ENCODE data around the gene MR1.
A peak's percentile ranks its signal among the peaks of the same experiment; 100 is the strongest.
"Not testable (repeated sequence)": the region's sequence is repeated elsewhere in the genome, so short reads cannot be mapped to it uniquely, and the experiment has no call there.

MR1 gene

DNA sequence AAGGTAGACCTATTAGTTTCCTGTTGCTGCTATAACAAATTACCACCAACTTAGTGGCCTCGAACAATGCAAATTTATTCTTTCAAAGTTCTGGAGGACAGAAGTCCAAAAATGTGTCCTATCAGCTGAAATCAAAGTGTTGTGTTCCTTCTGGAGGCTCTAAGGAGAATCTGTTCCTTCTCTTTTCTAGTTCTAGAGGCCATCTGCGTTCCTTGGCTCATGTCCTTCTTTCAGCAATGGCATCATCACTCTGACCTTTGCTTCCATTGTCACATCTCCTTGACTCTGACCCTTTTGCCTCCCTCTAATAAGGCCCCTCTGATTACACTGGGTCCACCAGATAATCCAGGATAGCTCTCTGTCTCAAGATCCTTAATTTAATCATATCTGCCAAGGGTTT is 1.2 kb upstream of the MR1 start:
- no peak for DNase-seq (ENCODE audit: low spot score)

DNA sequence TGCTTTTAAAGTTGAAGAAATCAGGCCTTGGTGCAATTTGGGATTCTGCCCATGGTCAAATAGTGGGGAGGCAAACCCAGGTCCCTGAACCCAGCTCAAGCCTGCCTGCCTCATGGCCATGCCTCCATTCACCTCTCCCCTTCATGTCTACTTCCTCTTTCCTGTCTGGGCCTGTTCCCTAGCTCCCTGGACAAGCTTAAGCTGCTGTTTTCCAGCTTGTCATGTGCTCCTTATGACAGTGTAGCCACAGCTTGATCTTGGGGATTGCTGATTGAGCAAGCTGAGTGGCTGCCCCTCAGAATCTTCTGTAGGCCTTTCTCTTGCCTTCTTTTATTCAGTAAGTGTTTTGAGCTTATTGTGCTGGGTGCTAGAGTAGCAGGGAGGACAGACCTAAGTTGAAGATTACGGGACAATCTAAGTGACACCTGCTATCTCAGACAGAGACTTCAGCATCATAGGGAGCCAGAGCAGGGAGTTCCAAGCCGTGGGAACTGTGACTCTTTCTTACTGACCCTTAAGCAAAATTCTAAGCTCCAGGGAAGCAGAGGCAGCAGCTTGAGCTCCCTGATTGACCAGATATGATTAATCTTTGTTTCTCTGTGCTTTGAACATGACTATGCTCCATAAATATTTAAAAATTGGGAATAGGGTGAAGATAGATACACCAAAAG is 520 bp upstream of the MR1 start:
- DNase-seq (ENCODE audit: low spot score): no peak

DNA sequence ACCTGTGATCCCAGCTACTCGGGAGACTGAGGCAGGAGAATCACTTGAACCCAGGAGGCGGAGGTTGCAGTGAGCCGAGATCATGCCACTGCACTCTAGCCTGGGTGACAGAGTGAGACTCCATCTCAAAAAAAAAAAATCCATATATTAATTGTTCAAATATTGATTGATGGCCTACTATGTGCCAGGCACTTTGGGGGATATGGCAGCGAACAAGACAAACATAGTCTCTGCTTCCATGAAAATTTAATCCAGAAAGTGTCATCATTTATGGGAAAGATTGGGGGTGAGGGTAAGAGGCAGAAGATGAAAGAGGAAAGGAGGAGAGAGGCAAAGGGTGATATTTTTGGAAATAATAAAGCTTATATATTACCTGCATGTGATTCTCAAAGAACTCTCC is 1.4 kb downstream of the MR1 start:
- not testable (repeated sequence) for DNase-seq (ENCODE audit: low spot score)

DNA sequence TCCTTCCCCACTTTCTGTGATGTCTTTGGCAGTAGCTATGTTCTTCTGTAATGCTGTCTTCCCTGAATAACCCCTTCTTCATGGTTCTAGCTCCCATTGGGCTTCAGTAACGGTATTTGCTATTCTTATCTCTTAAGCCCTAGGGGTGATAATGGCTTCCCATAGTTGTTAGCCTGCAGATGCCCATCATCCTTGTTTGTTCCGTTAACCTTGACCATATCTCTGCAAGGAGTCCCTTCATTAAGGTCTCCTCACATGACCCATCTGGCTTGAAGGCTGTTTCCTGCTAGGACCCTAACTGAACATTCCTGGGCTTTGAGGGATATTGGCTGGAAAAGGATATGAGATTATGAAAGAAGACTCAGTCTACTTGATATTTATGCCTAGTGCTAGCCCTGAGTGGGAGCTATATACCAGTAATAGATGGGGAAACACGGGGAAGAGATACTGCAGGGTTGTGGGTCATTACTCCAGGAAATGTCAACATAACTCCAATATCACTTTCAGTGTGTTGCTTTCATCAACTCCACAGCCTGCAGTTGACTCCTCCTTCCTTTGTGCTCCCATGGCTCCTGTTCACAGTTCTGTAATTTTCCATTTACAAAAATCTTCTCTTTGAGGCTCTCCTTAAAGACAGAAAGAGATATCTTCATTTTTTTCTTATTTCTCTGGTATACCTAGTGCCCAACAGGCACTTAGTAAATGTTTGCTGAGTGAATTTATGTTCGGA is 2.5 kb downstream of the MR1 start:
- DNase-seq (ENCODE audit: low spot score): no peak

DNA sequence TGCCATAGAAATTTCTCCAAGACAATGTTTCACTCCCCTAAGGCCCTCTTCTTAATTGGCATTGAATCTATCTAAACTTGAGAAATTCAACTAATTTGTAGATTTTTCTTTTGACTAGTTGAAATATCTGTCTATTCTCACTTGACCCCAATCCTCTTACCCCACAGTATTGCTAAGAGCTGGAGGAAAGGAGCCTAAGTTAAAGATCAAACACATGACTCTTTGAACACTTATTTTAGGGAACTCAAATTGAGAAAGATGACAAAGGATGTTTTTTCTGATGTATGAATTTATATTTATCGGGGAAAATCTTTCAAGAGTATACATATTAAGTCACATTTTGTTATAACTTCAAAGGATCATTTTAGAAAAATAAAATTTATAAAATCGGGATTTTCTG is 3.6 kb downstream of the MR1 start:
- no peak for DNase-seq (ENCODE audit: low spot score)

DNA sequence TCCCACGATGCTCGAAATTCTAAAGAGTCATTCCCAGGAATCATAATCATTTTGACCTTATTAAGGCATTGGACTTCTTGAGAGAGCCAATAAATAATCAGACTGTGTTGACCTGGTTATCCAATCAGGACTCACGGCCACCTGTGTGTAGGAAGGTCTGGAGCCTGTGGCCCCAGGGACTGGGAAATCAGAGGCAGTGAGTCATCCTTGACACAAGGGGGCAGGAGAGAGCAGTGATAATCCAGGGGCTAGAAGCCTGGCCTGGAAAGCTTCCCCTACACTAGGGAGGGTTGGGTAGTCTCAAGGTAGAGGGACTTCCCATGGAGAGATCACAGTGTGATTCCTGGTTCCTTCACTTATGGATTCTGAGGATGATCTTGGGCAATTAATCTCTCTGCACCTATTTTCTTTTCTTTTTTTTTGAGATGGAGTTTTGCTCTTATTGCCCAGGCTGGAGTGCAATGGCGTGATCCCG is 4.7 kb downstream of the MR1 start:
- peak; percentile 88 for DNase-seq (ENCODE audit: low spot score)

DNA sequence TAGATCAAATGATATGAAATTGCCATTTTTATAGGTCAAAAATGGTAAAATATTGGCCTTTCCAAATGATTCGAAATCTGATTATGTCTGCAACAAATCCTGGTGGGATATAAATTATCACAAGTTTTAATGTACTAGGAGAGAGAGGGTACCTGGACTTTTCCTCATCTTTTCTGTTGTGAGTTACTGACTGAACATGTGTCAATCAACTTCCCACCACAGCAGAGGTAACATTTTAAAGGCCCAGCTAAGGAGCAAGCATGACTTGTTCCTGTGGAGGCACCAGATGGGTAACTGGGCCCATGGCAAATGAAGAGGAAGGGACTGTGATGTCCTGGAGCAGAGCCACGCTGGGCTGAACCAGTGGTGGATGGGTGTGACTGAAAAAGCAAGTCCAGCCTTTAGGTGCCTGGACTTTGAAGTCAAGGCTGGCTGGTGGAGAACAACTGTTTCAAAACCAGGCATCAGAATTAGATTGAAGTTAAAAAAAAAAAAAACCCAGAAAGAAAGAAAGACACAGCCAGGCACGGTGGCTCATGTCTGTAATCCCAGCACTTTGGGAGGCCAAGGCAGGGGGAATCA is 6.6 kb downstream of the MR1 start:
- no peak for DNase-seq (ENCODE audit: low spot score)

DNA sequence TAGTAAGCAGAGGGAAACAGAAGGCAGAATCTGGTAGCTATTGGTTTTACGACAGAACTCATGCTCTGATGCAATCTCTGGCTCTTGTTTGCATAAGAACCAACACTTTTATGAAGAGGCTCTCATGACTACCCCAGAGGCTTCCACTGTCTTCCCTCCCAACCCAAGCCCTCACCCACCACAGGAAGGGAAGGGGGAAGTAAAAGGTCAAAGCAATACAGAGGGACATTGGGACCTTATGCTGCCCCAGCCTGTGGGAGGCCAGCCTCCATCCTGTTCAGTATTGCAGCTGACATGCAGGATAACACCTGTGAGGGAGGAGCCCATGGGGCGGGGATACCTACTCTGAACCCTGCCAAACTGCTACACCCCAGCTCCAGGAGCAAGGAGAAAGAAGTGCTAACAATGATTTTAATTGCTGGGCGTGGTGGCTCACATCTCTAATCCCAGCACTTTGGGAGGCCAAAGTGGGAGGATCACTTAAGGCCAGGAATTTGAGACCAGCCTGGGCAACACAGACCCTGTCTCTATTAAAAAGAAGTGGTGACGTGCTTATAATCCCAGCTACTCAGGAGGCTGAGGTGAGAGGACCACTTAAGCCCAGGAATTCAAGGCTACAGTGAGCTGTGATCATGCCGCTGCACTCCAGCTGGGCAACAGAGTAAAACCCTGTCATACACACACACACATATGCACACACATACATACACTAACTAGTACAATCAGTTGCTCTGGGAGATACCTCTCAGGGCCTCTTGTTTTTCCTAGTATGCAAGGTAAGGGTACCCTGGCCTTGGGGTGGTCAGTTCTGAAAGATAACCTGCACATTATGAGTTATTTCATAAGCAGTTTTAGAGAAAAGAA is 9.5 kb downstream of the MR1 start:
- DNase-seq (ENCODE audit: low spot score): no peak

DNA sequence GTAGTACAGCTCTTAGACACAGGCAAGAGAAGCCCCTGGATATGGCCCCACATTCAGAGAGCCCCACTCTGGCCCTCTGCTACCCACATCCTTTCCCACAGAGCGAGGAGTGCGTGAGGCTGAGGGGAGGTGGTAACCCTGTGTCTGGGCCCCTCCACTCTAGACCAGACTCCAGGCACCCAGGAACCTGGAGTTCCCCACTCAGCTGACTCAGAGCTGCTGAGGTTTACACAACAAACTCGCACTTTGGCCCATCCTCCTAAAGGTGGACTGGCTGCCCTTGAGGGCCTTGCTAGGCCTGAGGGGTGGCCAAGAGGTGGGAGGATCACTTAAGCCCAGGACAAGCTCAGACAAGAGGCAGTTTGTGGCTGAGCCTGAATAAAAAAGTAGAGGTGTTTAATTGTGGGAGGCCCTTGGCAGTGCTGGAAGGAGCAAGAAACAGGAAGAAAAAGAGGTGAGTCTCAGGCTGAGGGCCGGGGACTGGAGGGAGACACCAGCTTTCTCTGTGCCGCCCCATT is 10.7 kb downstream of the MR1 start:
- DNase-seq (ENCODE audit: low spot score): no peak

DNA sequence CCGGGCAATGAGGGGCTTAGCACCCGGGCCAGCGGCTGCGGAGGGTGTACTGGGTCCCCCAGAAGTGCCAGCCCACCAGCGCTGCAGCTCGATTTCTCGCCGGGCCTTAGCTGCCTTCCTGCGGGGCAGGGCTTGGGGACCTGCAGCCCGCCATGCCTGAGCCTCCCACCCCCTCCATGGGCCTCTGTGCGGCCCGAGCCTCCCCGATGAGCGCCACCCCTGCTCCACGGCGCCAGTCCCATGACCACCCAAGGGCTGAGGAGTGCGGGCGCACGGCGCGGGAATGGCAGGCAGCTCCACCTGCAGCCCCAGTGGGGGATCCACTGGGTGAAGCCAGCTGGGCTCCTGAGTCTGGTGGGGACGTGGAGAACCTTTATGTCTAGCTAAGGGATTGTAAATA is 12.2 kb downstream of the MR1 start:
- DNase-seq (ENCODE audit: low spot score): not testable (repeated sequence)

DNA sequence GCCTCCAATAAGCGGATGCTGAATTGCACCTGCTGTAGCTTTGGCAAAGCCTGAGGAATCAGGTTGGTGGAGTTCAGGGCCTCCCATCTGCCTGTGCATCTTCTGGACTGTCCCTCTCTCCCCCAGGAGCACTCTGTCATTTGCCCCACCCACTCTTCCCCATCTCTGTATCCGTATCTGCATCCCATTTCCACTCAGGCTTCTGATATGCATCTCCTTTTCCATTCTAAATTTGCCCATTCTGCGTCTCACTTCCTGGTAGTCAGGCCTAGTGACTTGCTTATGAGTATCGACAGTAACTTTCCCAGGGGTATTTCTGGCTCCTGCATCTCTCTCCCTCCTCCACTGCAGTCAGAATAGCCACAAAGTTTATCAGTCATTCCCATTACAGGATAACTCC is 15.6 kb downstream of the MR1 start:
- DNase-seq (ENCODE audit: low spot score): no peak

DNA sequence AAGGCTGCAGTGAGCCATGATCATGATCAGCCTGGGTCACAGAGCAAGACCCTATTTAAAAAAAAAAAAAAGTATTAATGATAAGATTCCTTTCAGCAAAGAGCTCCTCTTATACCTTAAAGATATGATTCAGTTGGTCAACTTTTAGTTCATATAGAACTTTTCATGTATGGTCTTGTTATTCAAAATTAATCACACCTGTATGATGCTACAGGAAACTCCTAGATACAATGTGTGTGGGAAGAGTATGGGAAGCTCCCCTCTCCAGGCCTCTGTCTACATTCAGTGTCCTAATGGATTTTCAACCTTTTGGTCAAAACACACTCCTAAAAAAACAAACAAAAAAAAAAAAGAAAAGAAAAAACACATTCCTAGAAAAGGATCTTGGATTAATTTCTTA is 17.1 kb downstream of the MR1 start:
- DNase-seq (ENCODE audit: low spot score): no peak

DNA sequence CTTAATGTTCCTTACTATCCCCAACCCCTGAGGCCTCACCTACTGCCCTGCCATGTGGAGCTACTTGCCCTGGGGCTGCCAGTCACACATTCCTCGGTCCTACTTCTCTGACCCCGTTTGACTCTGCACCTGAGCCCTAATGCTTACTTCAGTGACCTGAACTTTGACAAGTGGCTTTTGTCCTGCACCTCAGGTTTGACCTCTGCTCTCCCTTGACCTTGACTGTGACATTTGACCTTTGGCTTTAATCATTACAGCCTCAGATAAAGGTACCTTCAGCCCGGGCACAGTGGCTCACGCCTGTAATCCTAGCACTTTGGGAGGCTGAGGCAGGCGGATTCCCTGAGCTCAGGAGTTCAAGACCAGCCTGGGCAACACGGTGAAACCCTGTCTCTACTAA is 22.8 kb downstream of the MR1 start:
- DNase-seq (ENCODE audit: low spot score): no peak

DNA sequence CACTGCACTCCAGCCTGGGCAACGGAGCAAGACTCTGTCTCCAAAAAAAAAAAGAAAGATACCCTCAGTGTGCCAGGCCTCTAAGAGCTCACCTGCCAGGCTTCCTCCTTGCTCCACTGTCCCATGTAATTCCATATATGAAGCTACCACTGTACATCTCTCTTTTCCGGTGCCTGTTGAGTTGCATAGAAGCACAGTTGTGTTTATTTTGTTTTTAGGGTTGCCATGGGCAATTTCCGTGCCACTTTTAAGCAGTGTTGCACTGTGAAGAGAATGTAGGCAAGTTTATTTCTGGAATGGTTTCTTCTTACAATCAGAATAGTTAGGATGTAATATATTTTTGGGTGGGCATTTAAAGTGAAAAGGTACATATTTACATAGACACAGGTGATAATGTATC is 23.3 kb downstream of the MR1 start:
- no peak for DNase-seq (ENCODE audit: low spot score)

DNA sequence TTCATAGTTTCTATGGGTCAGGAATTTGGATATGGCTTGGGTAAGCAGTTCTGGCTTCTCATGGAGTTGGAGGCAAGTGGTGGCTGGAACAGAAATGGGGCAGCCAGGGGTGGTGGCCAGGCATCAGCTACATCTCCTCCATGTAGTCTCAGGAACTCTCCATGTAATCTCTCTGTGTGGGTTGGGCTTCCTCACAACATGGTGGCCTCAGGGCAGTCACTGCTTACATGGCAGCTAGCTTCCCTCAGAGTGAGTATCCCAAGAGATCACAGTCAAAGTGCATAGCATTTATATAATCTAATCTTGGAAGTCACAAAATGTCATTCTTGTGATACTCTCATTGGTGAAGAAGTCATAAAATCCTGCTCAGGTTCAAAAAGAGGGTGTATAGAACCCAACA is 25.7 kb downstream of the MR1 start:
- no peak for DNase-seq (ENCODE audit: low spot score)

DNA sequence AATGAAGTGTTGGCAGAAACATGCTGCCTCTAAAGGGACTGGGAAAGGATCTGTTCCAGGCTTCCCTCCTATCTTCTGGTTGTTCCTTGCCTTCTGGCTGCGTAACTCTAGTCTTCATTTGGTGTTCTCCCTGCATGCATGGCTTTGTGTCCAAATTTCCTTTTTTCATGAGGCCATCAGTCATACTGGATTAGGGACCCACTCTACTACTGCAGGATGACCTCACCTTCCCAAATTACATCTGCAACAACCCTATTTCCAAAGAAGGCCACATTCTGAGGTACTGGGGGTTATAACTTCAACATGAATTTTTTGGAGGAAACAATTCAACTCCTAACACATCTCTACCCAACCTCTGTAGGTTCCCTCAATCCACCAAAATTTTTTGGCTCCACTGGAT is 26.3 kb downstream of the MR1 start:
- DNase-seq (ENCODE audit: low spot score): no peak

DNA sequence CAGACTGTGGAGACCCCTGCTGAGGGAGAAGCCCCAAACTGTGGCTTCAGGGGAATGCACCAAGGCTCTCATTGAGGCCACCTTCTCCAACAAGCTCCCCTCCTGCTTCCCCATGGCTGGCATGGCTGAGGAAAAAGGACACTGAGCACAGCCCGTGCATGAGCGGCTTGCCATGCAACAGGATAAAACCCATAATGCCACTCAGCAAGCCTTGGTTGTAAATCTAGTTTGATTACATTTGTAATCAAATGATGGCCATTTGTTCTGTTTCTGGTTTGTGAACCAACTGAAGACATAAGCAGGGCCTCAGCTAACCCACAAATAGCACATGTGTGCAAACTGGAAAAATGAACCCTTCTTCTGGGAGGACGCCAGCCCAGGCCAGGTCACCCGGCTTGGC is 27.2 kb downstream of the MR1 start:
- DNase-seq (ENCODE audit: low spot score): not testable (repeated sequence)

DNA sequence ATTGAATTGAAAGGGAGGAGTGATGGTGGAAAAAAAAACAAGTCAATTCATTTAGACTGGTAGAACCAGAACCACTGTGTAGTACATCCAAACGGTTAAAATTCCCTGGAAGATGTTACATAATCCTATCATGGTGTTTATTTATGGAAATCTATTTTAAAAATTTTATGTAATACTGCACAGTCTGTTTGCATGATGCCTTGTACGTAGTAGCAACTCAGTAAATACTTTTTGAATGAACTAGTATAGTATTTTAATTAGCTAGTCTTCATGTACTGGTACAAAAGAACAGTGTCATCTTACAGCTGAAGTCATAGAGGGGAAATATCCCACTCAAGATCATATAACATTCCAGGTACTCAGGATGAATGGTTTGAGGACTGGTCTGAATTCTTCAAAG is 27.7 kb downstream of the MR1 start:
- no peak for DNase-seq (ENCODE audit: low spot score)

DNA sequence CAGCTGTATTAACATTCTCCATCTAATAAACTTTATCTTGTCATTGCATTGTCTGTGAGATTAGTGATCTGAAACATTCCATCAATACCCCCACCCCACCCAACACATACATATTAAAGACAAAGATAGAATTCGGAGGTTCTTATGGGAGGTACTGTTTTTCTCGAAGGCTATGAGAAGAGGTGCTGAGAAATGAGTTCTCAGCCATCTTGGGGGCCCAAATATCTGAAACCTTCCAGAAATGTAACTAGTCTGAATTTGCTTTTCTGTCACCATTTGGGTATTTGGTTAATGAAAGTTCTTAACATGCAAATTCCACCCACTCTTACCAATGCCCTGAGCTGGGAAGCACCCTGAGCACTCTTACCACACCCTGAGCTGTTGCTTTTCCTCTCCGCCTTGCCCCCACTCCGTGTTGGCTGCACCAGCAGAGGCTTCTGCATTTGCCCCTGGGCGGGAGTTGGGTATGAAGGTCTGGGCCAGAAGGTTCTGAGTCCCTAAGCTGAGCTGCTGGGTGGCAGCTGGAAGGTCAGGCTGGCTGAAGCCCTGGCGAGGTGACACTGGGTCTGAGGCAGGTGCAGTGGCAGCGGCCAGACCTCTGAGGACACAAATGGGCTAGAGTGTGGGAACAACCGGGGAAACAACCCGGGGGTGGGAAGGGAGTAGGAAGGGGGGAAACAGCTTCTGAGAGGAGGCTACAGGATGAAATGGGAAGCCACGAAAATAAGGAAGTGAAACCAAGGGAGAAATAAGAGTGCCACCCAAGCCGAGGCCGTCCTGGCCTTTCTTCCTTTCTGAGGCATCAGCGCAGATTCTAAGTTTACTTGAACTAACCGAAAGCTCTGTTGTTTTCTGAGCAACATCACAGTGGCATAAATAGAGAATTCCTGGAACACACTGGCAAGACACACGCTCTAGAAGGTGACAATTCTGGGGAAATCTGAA is 28.4 kb downstream of the MR1 start:
- no peak for DNase-seq (ENCODE audit: low spot score)

DNA sequence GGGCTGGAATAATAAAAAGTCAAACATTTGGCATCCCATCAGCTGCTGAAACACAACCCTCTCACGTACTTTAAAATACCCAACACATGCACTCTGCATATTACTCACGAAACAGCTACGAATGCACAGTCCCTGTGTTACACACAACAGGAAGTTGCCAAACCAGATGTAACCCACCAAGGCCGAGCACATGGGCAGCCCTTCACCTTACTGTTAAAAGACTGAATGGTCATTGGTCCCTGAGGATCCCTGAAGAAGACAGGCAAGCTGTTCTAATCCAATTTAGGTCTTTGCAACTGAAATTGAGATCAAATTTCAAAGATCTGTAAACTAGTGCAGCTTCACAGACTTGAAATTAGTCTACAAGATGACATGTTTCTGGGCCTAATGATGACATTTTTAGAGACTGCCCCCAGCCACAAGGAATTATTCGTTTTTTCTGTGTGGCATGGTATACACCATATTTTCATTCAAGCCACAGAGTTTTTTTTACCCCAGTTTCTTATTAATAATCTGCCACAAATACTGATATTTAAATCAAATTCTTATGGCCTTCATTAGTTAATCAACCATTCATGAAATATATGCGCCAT is 29.1 kb downstream of the MR1 start:
- no peak for DNase-seq (ENCODE audit: low spot score)

All from D341Med (cell line).